GM19023 (cell line): ENCODE data around the gene SNRPA1.

Experiments
- ATAC-seq: cut with Tn5 transposase; IDR thresholded peaks from one replicate; pipeline ENCODE4 v1.9.1; 2021; ENCODE audit warnings: mild to moderate bottlenecking, moderate library complexity; ENCODE audit not compliant: unreplicated experiment

The SNRPA1 gene

DNA sequence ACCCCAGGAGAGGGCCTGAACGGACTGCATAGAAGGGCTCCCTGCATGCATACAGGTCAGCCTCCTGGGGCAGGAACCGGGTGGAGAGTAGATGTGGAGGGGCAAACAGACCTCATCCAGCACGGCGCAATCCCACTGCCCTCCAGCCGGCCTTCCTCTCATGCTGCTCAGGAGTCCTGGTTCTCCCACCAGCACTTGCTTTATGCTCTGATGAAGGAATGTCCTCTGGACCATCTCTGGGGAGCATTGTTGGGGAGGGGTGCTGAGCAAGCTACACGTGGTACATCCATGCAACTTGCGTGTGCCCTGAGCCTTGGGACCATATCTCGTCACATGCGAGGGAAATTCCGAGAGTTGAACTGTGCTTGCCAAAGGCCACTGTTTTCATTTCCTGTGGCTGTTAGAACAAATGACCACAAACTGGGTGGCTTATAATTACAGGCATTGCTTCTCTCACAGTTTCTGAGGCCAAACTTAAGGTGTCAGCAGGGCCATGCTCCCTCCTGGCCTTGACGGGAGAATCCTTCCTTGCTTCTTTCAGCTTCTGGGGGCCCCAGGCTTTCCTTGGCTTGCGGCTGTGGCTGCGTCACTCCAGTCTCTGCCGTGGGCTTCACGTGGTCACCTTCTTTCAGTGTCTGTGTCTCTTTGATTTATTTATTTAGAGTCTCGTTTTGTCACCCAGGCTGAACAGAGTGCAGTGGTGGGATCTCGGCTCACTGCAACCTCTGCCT lies 30.0 kb downstream of the SNRPA1 start:
- ATAC-seq: peak; percentile 44

DNA sequence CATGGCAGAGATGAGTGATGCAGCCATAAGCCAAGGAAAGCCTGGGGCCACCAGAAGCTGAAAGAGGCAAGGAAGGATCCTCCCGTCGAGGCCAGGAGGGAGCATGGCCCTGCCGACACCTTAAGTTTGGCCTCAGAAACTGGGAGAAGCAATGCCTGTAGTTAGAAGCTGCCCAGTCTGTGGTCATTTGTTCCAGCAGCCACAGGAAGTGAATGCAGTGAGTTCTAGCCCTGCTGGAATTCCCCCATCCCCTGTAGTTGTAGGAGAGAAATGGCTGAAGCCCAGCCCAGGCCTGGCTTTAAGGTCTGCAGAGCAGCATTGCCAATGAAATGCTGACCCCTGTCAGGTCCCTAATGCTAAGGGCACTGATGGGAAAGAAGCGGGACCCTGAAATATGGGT lies 31.0 kb downstream of the SNRPA1 start:
- no peak for ATAC-seq

- ATAC-seq: no peak
These were observed 32.5 kb downstream of the SNRPA1 start for GRCh38 chr15:101262551-101262950.

- peak; percentile 62 for ATAC-seq
These were observed 36.6 kb downstream of the SNRPA1 start for GRCh38 chr15:101258238-101259144.

DNA sequence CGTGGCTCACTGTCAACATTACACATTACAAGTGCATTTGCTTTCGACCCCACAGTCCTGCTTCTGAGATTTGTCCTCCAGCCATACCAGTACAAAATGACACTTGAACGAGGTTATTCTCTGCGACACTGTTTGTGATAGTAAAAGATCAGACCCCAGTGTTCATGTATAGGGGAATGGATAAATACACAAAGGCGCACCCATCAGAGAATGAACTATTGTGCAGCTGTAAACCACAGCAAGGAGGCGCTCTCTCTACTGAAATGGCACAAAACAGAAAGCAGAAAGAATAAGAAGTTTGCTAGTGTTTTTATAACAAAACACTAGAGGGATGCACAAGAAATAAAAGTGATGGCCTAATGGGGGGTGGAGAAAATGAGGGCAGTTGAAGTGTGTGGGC lies 38.3 kb downstream of the SNRPA1 start:
- ATAC-seq: no peak

- no peak for ATAC-seq
These were observed 39.3 kb downstream of the SNRPA1 start for GRCh38 chr15:101255615-101256241.

DNA sequence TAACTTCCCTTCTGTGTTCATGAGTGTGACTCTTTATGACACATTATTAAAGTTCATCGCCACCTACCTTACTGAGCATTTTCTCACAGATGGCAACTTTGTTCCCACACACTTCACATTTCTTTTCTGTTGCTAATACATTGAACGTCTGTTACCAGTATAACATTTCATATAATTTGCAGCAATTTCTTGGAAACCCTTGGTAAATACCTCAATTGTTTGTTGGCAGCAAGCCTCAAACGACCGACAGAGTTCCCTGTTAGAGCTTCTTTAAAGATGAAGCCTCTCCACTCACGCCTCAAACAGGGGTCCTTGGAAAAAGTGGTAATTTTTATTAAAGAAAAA lies 40.0 kb downstream of the SNRPA1 start:
- no peak for ATAC-seq

- no peak for ATAC-seq
These were observed 40.6 kb downstream of the SNRPA1 start for GRCh38 chr15:101254157-101255050.

DNA sequence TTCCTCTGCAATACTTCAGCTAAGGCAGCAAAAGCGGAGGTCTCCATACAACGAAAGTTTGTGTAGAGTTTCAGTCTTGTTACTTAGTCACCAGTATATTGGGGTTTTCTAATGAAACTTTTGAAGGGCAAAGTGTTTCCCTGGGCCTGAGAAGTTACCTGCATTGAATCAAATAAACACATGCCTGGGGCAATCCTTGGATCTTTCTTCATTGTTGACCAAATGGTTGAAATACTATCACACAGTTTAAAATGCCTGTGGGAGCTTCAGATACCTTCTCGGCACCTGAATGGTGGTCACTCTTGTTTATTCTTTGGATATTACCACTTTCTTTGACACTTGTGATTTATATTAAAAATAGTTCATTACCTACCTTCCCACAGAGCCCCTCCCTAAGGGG lies 42.2 kb downstream of the SNRPA1 start:
- no peak for ATAC-seq

DNA sequence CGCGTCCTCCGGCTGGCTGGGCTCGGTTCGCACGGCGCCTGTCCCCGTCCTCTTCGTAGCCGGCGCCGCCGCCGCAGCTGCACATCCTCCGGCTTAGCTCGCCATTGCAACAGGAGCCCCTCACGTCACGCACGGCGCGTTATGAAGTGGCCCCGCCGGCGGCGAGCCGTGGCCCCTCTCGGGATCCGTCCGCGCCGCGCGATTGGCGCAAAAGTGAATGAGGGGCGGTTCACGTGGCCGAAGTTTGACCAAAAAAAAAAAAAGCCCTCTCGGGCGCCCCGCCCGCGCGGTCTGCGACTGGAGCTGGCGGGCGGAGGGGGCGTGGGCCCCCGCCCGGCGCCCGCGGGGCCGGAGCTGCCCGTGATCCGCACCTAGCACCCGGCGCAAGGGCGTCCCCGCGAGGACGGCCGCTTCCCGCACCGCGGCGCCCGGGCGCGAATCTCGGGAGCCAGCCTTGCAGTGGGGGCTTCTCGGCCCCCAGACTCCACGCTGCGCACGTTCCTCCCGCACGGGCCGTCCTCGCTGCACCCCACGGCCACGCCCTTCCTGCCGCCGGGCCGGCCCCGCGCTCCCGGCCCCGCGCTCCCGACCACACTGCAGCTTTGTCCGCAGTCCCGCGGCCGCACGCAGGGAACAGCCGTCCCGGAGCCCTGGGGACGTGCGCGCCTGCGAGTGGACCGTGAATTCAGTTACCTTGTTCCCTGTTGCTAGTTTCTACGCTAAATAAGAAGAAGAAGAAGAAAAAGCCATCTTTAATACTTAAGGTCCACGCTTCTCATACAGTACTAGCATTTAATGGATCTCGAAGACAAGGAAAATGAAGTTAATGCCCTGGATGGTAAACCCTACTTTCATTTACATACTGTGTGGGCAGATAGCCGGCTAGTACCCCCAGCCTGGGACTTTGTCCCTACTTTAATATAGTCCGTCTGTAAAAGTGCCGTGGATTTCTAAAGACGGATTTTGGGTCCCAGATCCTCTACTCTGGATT lies 42.9 kb downstream of the SNRPA1 start, which contains the start of gene CHSY1:
CHSY1 (minus strand) TSS at position 219 of the 991 bp plus-strand sequence. CDS start 592 bp downstream, outside the sequence.
- peak; percentile 70 for ATAC-seq

GRCh38 chr15:101250873-101251829 lies 43.9 kb downstream of the SNRPA1 start:
- peak; percentile 37 for ATAC-seq

DNA sequence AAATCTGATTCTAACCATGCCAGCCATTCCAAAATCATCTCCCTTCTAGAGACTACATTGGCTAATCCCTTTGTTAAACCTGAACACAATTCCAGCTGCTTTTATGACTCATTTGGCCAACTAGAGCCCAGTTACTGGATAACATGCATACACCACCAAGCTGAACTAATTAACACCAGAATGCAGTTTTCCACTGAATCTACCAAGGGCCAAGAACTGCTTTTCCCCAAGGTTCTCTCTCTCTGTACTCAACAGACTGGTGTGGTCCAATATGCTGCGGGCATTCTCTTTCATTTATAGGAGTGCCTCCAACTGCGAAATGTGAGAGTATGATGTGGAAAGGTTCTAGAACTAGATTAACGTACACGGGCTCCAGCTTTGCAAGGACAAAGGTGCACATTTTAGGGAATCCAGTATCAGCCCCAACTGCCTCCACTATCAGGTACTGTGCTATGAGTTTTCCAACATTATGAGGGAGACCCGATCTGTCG lies 44.7 kb downstream of the SNRPA1 start:
- no peak for ATAC-seq

- no peak for ATAC-seq
These were observed 46.8 kb downstream of the SNRPA1 start for GRCh38 chr15:101248274-101248673.

- no peak for ATAC-seq
These were observed 48.0 kb downstream of the SNRPA1 start for GRCh38 chr15:101246824-101247745.

- no peak for ATAC-seq
These were observed 48.7 kb downstream of the SNRPA1 start for GRCh38 chr15:101246391-101246790.

GRCh38 chr15:101244889-101245668 lies 50.0 kb downstream of the SNRPA1 start:
- no peak for ATAC-seq
